ENCODE measurements around the gene NEMP1. TPM values are rescaled to one million over a fixed set of nuclear protein-coding genes. Genes with fewer than 3 reads are reported as not detected.

NEMP1 gene
- total RNA-seq, 2 donors from 2014 or later: 62.3 to 117 TPM

DNA sequence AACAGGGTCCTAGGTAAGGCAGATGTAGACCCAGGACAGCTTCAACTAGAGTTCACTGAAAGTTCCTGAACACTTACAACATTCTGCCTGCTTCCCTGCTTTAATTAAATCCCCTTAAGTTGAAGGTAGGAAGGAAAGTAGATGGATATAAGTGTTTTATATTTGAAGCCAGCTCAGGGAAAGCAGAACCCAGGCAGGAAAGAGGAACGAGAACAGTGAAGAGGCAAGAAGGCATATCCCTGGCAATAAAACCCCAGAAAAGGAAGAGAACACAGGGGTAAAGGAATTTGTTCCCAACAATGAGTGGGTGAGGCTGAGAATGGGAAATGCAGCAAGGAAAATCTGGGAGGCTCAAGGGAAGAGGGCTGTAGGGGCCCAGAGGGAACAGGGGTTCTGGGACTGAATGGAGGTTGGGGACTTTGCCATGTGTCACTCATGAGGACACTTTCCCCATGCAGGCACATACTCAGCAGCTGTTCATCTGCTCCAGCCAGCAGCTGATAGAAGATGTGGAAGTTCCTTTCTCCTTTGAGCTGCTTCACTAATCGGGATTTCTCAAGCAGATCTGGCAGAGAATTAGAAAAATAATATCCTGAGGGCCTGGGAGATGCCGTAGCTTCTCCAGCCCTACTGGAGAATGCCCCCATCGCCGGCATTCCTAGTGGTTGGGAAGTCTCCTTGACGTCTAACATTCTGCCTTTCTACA is 32.4 kb downstream of the NEMP1 start:
- no peaks in the 10 kb centered on the region for H3K9me3 Mint-ChIP-seq
- peak overlapping the region; percentile 53 for H3K4me3 Mint-ChIP-seq
- H3K27ac Mint-ChIP-seq: peak overlapping the region; percentile 86
- ATAC-seq (replicated peaks): no peak
- H3K36me3 Mint-ChIP-seq (ENCODE audit: low read depth): no peaks in the 10 kb centered on the region
- H3K27me3 Mint-ChIP-seq: peaks cover 5% of the 10 kb centered on the region
- H3K4me1 Mint-ChIP-seq: peaks cover 33% of the 10 kb centered on the region

DNA sequence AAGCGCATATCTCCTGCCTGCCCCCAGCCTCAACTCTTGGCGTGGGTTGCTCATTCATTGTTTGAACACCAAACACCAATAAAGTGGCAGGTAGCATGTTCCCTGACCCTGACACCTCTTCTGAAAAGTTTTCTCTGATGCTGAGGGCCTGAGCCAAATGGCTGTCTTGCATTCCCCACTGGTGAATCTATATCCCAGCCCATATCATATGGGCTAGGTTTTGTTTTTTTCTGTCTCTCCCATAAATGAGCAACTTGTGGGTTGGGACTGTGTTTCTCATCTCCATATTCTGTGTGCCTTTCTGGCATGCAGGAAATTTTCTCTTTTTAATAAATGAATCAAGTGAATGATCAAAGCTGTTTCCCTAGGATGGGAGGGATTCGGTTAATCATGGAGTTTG is 33.7 kb downstream of the NEMP1 start:
- H3K4me3 Mint-ChIP-seq: no peak overlapping the region
- ATAC-seq (replicated peaks): no peak
- H3K27ac Mint-ChIP-seq: no peak overlapping the region
- no peaks in the 10 kb centered on the region for H3K9me3 Mint-ChIP-seq
- H3K27me3 Mint-ChIP-seq: peaks cover 5% of the 10 kb centered on the region
- peaks cover 33% of the 10 kb centered on the region for H3K4me1 Mint-ChIP-seq
- no peaks in the 10 kb centered on the region for H3K36me3 Mint-ChIP-seq (ENCODE audit: low read depth)

DNA sequence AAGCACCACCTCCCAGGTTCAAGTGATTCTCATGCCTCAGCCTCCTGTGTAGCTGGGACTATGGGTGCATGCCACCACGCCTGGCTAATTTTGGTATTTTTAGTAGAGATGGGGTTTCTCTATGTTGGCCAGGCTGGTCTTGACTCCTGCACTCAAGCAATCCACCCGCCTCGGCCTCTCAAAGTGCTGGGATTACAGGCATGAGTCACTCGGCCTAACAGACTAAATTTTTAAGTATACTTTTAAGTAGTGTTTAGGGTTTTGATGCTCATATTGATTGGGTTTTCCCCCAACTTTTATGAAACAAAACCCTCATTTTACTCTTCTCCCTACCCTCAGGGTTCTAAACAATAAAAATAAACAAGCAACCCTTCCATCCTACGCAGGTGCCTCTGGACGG is 34.1 kb downstream of the NEMP1 start:
- Mint-ChIP-seq H3K9me3 (no peaks in the 10 kb centered on the region), H3K36me3 (ENCODE audit: low read depth) (no peaks in the 10 kb centered on the region), H3K27ac (no peak overlapping the region), H3K27me3 (peaks cover 5% of the 10 kb centered on the region), H3K4me3 (no peak overlapping the region), H3K4me1 (peaks cover 32% of the 10 kb centered on the region)
- no peak for ATAC-seq (replicated peaks)

DNA sequence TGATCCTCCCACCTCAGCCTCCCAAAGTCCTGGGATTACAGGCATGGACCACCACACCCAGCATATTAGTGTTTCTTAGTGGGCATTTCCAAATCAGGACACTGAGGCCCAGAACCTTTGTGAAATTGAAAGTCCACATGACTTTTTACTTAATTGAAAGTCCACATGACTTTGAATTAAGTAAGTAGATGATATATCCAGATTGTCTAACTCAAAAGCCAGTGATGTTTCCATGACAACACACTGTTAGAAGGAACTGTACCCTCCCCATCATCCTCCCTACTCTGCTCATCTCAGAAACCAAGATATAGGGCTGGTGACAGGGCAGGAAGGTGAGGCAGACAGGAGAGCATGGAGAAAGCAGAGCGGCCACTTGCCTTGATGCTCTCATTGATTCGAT is 35.9 kb downstream of the NEMP1 start:
- Mint-ChIP-seq H3K36me3 (ENCODE audit: low read depth) (no peaks in the 10 kb centered on the region), H3K4me1 (peaks cover 19% of the 10 kb centered on the region), H3K27ac (no peak overlapping the region), H3K9me3 (no peaks in the 10 kb centered on the region), H3K4me3 (no peak overlapping the region), H3K27me3 (peaks cover 8% of the 10 kb centered on the region)
- no peak for ATAC-seq (replicated peaks)

DNA sequence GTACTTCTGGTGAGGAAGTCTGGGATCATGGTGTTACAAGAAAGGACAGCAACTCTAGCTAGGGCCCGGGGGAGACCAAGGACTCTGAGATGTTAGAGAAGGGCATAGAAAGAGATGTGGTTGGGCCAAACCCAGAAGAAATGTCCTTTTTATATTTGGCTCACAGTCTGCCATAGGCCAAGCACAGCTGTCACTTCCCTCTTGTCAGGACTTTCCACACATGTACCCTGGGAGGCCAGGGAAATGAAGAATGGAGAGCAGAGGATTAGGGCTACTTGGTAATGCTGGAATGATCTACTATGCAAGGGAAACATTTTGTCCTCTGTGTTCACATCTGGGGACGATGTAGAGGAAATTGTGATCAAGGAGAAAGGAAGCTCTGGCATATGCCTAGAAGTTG is 37.8 kb downstream of the NEMP1 start:
- Mint-ChIP-seq H3K36me3 (ENCODE audit: low read depth) (no peaks in the 10 kb centered on the region), H3K4me3 (no peak overlapping the region), H3K27me3 (peaks cover 8% of the 10 kb centered on the region), H3K9me3 (no peaks in the 10 kb centered on the region), H3K27ac (no peak overlapping the region), H3K4me1 (peaks cover under 1% of the 10 kb centered on the region)
- ATAC-seq (replicated peaks): no peak

DNA sequence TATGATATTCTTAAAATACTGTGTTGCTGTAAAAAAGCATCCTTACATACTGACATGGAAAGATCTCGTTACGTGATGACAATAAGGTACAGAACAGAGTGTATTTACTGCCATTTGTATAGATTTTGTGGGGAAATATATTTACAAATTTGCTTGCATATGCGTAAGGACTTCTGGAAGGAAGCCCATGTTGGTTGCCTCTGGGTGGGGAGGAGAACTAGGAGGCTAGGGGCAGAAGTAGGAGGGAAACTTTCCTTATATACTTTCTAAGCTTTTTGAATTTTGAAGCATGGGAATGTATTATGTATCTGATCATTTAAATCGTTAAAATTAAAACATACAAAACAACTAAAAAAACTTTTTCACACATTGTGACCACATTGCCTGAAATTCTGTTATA is 38.4 kb downstream of the NEMP1 start:
- Mint-ChIP-seq H3K4me1 (no peaks in the 10 kb centered on the region), H3K9me3 (no peaks in the 10 kb centered on the region), H3K27me3 (peaks cover 8% of the 10 kb centered on the region), H3K4me3 (no peak overlapping the region), H3K36me3 (ENCODE audit: low read depth) (no peaks in the 10 kb centered on the region), H3K27ac (no peak overlapping the region)
- no peak for ATAC-seq (replicated peaks)

DNA sequence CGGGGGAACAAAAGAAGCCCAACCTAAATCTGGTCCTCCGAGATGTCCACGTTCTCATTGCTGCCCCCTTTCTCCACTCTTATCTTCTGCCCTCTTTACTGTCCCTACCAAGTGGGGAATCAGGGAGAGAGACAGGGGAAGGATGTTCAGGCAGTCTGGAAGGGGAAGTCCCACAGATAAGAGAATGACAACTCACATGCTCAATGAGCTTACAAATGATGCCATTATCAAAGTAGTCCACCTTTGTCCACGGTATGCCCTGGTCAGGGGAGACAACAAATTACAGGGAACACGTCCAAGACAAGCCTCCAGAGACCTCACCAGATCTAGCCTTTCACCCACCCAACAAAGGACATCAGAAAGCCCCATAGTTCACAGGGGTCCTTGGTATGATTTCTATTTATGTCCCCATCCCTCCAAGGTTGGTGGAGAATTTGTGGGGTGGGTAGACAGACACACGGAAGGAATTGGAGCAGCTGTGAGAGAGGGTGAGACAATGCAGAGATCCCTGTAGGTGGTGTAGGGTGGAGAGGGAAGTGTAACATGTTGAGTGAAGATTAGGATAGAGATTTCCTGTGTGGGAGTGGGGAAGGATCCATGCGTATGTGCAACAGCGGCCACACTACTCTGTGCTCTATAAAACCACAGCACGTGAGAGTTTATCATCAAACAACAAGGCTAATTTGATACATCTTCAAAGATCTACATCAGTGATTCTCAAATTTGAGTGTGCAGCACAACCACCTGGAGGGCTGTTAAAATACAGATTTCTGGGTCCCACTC is 39.4 kb downstream of the NEMP1 start:
- no peaks in the 10 kb centered on the region for H3K36me3 Mint-ChIP-seq (ENCODE audit: low read depth)
- H3K9me3 Mint-ChIP-seq: no peaks in the 10 kb centered on the region
- peaks cover 8% of the 10 kb centered on the region for H3K27me3 Mint-ChIP-seq
- no peak for ATAC-seq (replicated peaks)
- H3K4me1 Mint-ChIP-seq: no peaks in the 10 kb centered on the region
- no peak overlapping the region for H3K4me3 Mint-ChIP-seq
- H3K27ac Mint-ChIP-seq: no peak overlapping the region

DNA sequence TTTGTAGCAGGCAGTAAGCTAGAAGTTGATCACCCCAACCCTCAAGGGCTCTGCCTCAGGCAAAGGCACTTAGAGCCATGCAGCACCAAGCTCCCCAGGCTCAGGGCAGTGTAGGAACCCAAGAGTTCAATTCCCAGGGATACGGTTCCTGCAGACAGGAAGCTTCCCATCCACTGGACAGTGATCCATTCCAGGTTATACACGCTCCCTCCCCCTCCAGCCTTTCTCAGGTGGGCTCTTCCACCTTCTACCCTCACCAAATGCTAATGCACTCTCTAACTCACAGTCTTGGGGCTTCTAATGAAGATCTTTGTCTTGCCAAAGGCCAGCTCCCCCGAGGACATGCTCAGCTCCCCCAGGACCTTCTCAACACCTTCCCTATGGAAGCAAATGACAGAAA is 41.3 kb downstream of the NEMP1 start:
- H3K27me3 Mint-ChIP-seq: peaks cover 3% of the 10 kb centered on the region
- no peaks in the 10 kb centered on the region for H3K4me1 Mint-ChIP-seq
- H3K9me3 Mint-ChIP-seq: no peaks in the 10 kb centered on the region
- no peak overlapping the region for H3K4me3 Mint-ChIP-seq
- ATAC-seq (replicated peaks): no peak
- H3K36me3 Mint-ChIP-seq (ENCODE audit: low read depth): no peaks in the 10 kb centered on the region
- no peak overlapping the region for H3K27ac Mint-ChIP-seq

DNA sequence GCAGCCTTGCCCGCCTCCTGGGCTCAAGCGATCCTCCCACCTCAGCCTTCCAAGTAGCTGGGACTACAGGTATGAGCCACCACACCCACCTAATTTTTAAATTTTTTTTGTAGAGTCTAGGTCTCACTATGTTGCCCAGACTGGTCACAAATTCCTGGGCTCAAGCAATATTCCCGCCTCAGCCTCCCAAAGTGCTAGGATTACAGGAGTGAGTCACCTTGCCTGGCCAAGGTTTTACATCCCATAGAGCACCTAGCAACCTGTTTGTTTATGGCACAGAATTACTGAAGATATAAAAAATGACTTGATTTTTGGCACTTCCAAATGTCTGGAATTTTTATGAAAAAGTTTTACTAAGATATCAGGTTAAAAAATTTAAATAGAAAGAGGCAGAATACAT is 45.2 kb downstream of the NEMP1 start:
- Mint-ChIP-seq H3K4me3 (no peak overlapping the region), H3K4me1 (peaks cover 7% of the 10 kb centered on the region), H3K27me3 (no peaks in the 10 kb centered on the region), H3K9me3 (no peaks in the 10 kb centered on the region), H3K27ac (no peak overlapping the region), H3K36me3 (ENCODE audit: low read depth) (no peaks in the 10 kb centered on the region)
- no peak for ATAC-seq (replicated peaks)

DNA sequence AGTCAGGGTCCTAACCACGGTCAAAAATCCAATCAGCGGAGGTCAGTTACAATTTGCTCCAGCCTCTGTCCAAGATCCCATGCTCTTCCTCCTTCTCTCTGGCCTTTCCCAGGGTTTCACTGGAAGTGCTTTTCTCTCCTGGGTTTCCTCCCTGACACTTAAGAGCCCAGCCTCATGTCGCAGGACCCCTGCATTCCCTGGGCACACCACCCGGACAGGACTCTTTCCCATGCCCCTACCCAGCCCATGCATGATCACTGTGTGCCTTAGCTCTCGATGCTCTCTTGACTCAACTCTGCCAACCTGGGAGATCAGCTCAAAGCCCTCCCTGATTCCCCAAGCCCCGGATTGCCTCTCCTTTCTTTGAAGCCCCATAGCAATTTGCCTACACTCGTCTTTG is 46.8 kb downstream of the NEMP1 start:
- H3K4me1 Mint-ChIP-seq: peaks cover 16% of the 10 kb centered on the region
- no peak for ATAC-seq (replicated peaks)
- H3K27ac Mint-ChIP-seq: peak overlapping the region; percentile 29
- no peaks in the 10 kb centered on the region for H3K36me3 Mint-ChIP-seq (ENCODE audit: low read depth)
- no peaks in the 10 kb centered on the region for H3K27me3 Mint-ChIP-seq
- no peaks in the 10 kb centered on the region for H3K9me3 Mint-ChIP-seq
- no peak overlapping the region for H3K4me3 Mint-ChIP-seq

DNA sequence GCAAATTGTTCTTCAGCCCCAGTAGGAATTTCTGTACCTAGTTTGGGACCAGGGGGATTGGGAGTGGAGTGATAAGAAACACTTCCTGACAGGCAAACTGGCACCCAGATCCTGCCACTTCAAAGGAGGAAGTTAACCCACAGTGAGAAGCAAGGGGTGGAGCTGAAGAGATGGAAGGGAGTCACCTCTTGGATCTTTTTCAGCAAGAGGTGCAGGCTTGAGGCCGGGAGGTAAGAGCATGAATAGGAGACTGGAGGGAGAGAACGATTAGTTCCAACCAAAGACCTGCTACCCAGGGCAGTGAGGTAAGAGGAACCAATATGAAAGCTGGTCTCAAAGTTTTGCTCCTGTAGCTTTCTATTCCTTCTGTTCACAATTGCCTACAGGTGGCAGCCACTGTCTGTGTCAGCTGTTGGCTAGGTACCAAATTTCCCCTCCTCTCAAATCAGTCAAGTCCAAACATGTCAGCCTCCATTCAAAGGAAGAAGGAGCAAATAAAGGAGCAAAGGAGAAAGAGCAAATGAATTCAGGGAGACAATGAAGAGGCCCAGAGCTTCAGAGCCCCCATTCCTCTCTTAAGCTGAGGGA is 47.4 kb downstream of the NEMP1 start:
- Mint-ChIP-seq H3K27me3 (no peaks in the 10 kb centered on the region), H3K27ac (peak overlapping the region; percentile 29), H3K4me3 (peak overlapping the region; percentile 19), H3K36me3 (ENCODE audit: low read depth) (no peaks in the 10 kb centered on the region), H3K4me1 (peaks cover 16% of the 10 kb centered on the region), H3K9me3 (no peaks in the 10 kb centered on the region)
- ATAC-seq (replicated peaks): peak; percentile 61

DNA sequence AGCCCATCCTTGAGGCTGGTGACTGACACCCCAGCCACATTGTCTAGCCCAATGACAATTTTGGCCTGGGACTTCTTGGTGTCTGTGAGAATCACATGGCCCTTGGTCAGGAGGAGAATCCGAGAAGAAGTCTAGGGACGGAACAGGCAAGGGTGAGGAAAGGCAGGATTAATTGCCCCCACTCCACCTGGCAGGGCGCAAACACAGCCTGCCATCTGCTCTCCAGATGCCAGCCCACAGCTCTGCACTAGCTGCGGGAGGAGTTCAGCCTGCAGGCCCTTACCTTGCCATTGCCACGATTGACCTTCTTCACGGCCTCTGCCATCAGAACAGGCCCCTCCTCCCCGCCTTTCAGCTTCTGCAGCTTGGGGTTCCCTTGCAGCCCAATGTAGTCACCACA is 49.1 kb downstream of the NEMP1 start:
- no peaks in the 10 kb centered on the region for H3K27me3 Mint-ChIP-seq
- H3K27ac Mint-ChIP-seq: no peak overlapping the region
- H3K4me3 Mint-ChIP-seq: no peak overlapping the region
- ATAC-seq (replicated peaks): no peak
- H3K36me3 Mint-ChIP-seq (ENCODE audit: low read depth): no peaks in the 10 kb centered on the region
- H3K9me3 Mint-ChIP-seq: no peaks in the 10 kb centered on the region
- H3K4me1 Mint-ChIP-seq: peaks cover 16% of the 10 kb centered on the region

DNA sequence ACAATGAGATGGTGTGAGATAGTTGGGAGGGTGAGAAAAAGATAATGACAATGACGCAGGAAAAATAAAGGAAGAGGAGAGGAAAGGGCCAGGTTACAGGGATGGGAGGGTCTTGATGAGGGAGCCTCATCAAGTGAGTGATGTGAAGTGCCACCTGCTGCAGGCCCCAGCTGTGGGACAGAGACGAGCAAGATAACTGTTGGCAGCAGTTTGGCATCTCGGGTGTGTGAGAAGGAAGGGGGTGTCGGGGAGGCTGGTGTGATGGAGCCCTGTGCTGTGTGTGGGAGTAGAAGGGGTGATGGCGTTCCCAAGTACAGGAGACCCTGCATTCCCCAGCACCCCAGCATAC is 50.8 kb downstream of the NEMP1 start:
- H3K27me3 Mint-ChIP-seq: no peaks in the 10 kb centered on the region
- no peaks in the 10 kb centered on the region for H3K9me3 Mint-ChIP-seq
- no peaks in the 10 kb centered on the region for H3K36me3 Mint-ChIP-seq (ENCODE audit: low read depth)
- ATAC-seq (replicated peaks): peak; percentile 38
- H3K4me1 Mint-ChIP-seq: peaks cover 16% of the 10 kb centered on the region
- H3K27ac Mint-ChIP-seq: peak overlapping the region; percentile 79
- H3K4me3 Mint-ChIP-seq: peak overlapping the region; percentile 7

DNA sequence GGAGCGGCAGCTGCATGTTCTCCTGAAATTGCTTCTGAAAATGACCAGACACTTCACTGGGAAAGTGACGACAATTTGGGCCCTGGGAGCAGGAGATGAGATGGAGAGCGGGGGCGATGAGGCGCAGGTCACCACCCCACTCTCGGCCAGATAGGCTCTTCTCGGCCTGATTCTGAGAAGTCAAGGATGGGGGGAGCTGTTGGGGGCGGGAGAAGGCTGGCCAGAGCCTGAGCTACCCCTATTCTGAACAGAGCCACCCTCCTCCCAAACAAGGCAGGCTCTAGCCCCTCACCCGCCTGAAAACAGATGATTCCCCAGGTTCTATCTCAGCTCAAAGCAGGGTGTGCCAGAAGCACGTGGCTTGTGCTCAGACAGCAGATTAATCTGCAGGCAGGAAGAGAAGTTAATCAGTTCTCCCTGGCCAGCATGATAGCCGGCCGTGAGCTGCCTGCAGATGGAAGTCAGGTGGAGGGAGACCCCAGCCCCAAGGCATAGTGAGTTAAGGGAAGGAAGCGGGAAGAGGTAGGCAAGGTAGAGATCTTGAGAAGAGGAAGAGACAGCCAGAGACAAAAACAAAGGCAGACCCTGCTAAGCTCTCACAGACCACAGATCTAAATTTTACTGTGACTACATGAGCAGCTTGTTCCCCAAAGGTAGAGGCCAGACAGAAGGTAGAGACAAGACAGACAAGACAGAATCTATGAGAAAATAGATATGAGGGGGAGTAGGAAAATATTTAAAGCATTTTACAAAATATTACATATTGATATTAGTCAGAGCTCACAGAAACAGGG is 51.4 kb downstream of the NEMP1 start:
- Mint-ChIP-seq H3K4me3 (peak overlapping the region; percentile 7), H3K4me1 (peaks cover 16% of the 10 kb centered on the region), H3K9me3 (no peaks in the 10 kb centered on the region), H3K27ac (peak overlapping the region; percentile 79), H3K27me3 (no peaks in the 10 kb centered on the region), H3K36me3 (ENCODE audit: low read depth) (no peaks in the 10 kb centered on the region)
- ATAC-seq (replicated peaks): peak; percentile 25

Measured in activated T-helper 17 cell treated with anti-CD3 and anti-CD28 coated beads, Interleukin-2, amount 50 U/mL, for 72 hours (primary cell).